ENCODE measurements around the gene MGLL. TPM values are rescaled to one million over a fixed set of nuclear protein-coding genes. Genes with fewer than 3 reads are reported as not detected.

Gene MGLL
- total RNA-seq, 1 experiment from 2014 or later = 2.1 TPM

GRCh38 chr3:127677541-127678314 is 144.6 kb downstream of the MGLL start:
- no peak for DNase-seq (ENCODE audit: low read depth, low spot score)
- H3K27ac ChIP-seq (ENCODE audit: low read length) = no peak overlapping the region
- no peak overlapping the region for H3K4me3 ChIP-seq (ENCODE audit: low read depth in 2 of 2, low read length in 2 of 2)
- H3K4me1 ChIP-seq (ENCODE audit: control insufficient read depth, insufficient read depth, low read length) = no peaks in the 10 kb centered on the region; the same call in 1 of the 2 replicates
- in situ Hi-C loops (cut with HindIII; ENCODE audit: low pct_unique_long_range_greater_than_20kb, low sequenced_read_pairs) (no loop called here), intact Hi-C loops (cut with micrococcal nuclease; ENCODE audit: unreplicated experiment) (no loop called here)
- no peaks in the 10 kb centered on the region for H3K9me3 ChIP-seq (ENCODE audit: control insufficient read depth, insufficient read depth, low read depth, low read length)
- no peak for ATAC-seq
- BruUV-seq (replicated peaks) = no TSS peak
- ChIA-PET CTCF (no interaction called here), POLR2A (no interaction called here)
- TF ChIP-seq TCF7L2 (IDR thresholded peaks at IDR 0.05; ENCODE audit: low read depth, low read length) (no peak), POLR2AphosphoS5 (IDR thresholded peaks at IDR 0.05; ENCODE audit: low read depth, low read length) (no peak), REST (IDR thresholded peaks at IDR 0.05; ENCODE audit: insufficient read depth in 1 of 2, low read depth in 2 of 2, low read length in 1 of 2) (no peak), CTCF (IDR thresholded peaks at IDR 0.05) (no peak), SIN3A (IDR thresholded peaks at IDR 0.05; ENCODE audit: borderline replicate concordance, insufficient read depth, low read depth, low read length) (no peak)
- H3K27me3 ChIP-seq (ENCODE audit: control insufficient read depth, insufficient read depth, low read length) = no peaks in the 10 kb centered on the region
- H3K36me3 ChIP-seq (ENCODE audit: control insufficient read depth, insufficient read depth, low read length) = no peaks in the 10 kb centered on the region

- CTCF ChIA-PET = interaction anchor here (0.6 kb wide), 1 partner anchor 149 kb away, joined by 3 read pairs; no protein-coding TSS in a partner anchor
- H3K27me3 ChIP-seq (ENCODE audit: control insufficient read depth, insufficient read depth, low read length) = no peaks in the 10 kb centered on the region
- in situ Hi-C loops (cut with HindIII; ENCODE audit: low pct_unique_long_range_greater_than_20kb, low sequenced_read_pairs) = no loop called here
These were observed 145.4 kb downstream of the MGLL start for GRCh38 chr3:127676921-127677351.

More at GRCh38 chr3:127676921-127677351, 145.4 kb downstream of the MGLL start:
- Histone ChIP-seq H3K27ac (ENCODE audit: low read length) (no peak overlapping the region), H3K36me3 (ENCODE audit: control insufficient read depth, insufficient read depth, low read length) (no peaks in the 10 kb centered on the region), H3K4me3 (ENCODE audit: low read depth in 2 of 2, low read length in 2 of 2) (no peak overlapping the region), H3K4me1 (ENCODE audit: control insufficient read depth, insufficient read depth, low read length) (peaks cover 1% of the 10 kb centered on the region), H3K9me3 (ENCODE audit: control insufficient read depth, insufficient read depth, low read depth, low read length) (no peaks in the 10 kb centered on the region)
- POLR2A ChIA-PET = no interaction called here
- ATAC-seq (no peak), DNase-seq (ENCODE audit: low read depth, low spot score) (no peak)
- TF ChIP-seq SIN3A (IDR thresholded peaks at IDR 0.05; ENCODE audit: borderline replicate concordance, insufficient read depth, low read depth, low read length) (no peak), POLR2AphosphoS5 (IDR thresholded peaks at IDR 0.05; ENCODE audit: low read depth, low read length) (no peak), CTCF (IDR thresholded peaks at IDR 0.05) (no peak), TCF7L2 (IDR thresholded peaks at IDR 0.05; ENCODE audit: low read depth, low read length) (no peak), REST (IDR thresholded peaks at IDR 0.05; ENCODE audit: insufficient read depth in 1 of 2, low read depth in 2 of 2, low read length in 1 of 2) (no peak)
- BruUV-seq (replicated peaks) = no TSS peak
- intact Hi-C loops (cut with micrococcal nuclease; ENCODE audit: unreplicated experiment) = no loop called here
